GM13976 (cell line): ENCODE results near the gene MIEF1.

Experiments
- DNase-seq: peaks from one replicate; pipeline ENCODE4 v3.0.0; 2012; ENCODE audit warnings: low spot score
- CTCF ChIP-seq: IDR thresholded peaks from 2 replicates; pipeline ENCODE4 v1.5.1; 2012; ENCODE audit warnings: borderline replicate concordance, mild to moderate bottlenecking; ENCODE audit not compliant: insufficient read depth; ENCODE audit errors: extremely low read depth, missing control alignments, control extremely low read depth
- in situ Hi-C: fragments of 300-500 bp; cut with MboI; formaldehyde crosslinking; loops from one replicate; pipeline ENCODE4 v1.12.0; 2022; ENCODE audit warnings: low sequenced_read_pairs, mixed read lengths, inconsistent platforms; ENCODE audit not compliant: unreplicated experiment

The MIEF1 gene

DNA sequence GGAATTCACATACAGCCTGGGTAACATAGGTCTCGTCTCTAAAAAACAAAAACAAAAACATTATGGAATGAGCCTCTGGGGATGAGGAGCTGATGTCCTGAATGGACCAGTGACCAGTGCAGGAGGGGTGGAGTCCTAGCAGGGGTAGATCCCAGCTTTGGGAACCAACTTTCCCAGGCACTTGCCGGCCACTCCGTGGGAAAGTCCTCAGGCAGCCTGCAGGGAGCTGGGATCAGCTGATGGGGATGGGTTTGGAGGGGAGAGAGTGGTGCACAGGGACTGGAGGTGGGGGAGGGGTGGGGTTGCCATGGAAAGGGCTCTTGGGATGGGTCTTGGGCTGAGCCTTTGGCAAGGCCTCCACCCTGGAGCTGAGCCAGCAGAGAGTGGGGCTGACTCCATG, 26.2 kb upstream of the MIEF1 start:
- in situ Hi-C loops = no loop called here
- no peak for DNase-seq
- no peak for TF ChIP-seq CTCF

DNA sequence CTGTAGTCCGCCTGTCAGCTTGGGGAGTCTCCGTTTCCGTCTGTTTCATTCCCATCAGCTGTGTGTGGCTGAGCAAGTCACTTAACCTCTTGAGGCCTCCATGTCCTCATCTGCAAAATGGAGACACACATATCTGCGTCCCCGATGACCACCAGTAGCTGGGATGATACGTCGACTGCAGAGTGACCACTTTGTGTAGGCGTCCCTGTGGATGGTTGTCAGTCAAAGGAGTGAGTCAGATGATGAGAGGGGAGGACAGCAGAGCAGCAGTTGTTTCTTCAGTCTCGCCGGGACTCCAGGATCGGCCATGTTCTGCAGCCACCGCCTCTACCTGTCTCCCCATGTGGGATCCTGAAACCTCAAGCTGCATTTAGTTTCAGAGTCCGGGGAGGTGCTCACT, 25.4 kb upstream of the MIEF1 start:
- no peak for TF ChIP-seq CTCF
- in situ Hi-C loops = no loop called here

DNA sequence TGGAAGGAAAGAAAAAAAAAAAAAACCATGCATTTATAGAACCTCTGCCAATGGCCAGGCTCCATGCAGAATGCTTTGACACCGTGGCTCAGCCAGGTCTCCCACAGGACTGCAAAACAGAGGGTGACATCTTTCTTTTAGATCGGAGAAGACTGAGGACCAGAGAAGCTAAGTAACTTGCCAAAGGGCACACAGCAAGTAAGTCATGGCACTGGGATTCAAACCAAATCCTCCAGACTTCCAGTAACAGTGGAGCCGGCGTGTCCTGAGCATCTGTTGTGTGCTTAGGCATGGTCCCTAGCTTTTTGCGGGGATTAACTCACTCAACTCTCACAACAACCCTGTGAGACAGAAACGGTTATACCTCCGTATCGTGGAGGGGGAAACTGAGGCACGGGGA, 24.5 kb upstream of the MIEF1 start:
- no peak for DNase-seq
- no peak for TF ChIP-seq CTCF
- in situ Hi-C loops = no loop called here

More for the DNA sequence above, 25.4 kb upstream of the MIEF1 start:
- no peak for DNase-seq

- in situ Hi-C loops = no loop called here
- DNase-seq = no peak
- TF ChIP-seq CTCF = no peak
Measured at GRCh38 chr22:39478441-39478850, 23.6 kb upstream of the MIEF1 start.

GRCh38 chr22:39479254-39479653, 22.8 kb upstream of the MIEF1 start:
- in situ Hi-C loops = no loop called here
- no peak for TF ChIP-seq CTCF
- no peak for DNase-seq

DNA sequence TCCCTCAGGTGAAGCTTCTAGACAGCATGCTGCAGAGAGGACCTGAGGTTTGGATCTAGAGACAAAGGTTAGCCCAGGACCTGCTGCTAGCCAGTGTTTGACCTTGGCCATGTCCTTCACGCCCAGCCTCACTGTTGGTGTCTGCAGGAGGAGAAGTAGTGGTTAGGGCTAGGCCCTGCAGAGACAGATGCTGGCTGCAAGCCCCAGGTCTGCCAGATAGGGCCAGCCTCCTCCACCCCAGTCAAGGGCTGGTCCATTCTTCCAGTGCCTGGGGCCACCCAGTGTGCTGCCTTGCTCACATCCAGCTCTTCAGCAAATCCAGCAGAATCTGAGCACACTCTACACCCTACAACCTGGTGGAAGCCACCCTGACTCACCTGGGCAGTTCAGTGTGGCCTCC, 21.5 kb upstream of the MIEF1 start:
- TF ChIP-seq CTCF = no peak
- no peak for DNase-seq
- in situ Hi-C loops = no loop called here

DNA sequence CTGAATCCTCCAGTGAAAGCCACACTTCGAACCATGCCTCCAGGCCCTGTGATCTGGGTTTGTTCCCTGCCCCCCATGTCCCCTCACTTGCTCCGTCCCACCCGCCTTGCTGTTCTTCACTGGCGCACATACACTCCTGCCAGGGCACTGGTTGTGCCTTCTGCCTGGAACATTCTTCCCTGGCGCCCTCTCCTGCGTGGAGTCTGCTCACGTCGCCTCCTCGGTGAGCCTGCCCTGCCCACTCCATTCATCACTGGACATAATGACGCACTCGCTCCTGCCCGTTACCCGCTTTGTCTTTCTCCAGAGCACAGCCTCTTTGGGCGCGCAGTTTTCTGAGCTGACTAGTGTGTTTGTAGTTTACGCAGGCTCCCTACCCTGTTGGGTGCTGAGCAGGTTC, 21.0 kb upstream of the MIEF1 start:
- no peak for TF ChIP-seq CTCF
- DNase-seq = no peak
- in situ Hi-C loops = no loop called here
